Stimulated activated CD8-positive, alpha-beta memory T cell treated with anti-CD3 and anti-CD28 coated beads, Interleukin-12 subunit alpha, Interleukin-12 subunit beta, amount 100 ng/mL, for 24 hours (primary cell): Measurements from ENCODE around the gene WNT4.

Experiments used
- DNase-seq: peaks from one replicate; pipeline ENCODE4 v3.0.0-alpha.2; 2020; ENCODE audit errors: extremely low read depth

Gene WNT4

GRCh38 chr1:22129501-22130117 lies 13.3 kb downstream of the WNT4 start:
- DNase-seq, result no peak

DNA sequence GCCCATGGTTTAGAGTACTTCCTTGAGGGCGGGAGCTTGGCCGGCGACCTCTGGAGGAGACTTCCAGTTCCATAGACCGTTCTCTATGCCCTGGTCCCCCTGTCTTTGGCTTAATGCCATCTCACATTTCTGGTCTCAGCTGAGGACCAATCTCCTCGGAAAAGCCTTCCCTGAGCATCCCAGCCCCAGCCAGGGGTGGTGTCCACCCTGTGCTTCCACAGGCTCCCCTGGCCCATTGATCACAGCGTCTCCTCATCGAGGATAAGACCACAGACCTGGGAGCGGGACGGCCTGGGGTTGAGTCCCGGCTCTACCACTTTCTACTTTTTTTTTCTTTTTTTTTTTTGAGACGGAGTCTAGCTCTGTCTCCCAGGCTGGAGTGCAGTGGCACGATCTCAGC lies 14.5 kb downstream of the WNT4 start:
- no peak for DNase-seq

GRCh38 chr1:22127731-22128130 lies 15.2 kb downstream of the WNT4 start:
- DNase-seq, result no peak

GRCh38 chr1:22127248-22127647 lies 15.6 kb downstream of the WNT4 start:
- no peak for DNase-seq

- no peak for DNase-seq
Measured at GRCh38 chr1:22126531-22126930, 16.4 kb downstream of the WNT4 start.

DNA sequence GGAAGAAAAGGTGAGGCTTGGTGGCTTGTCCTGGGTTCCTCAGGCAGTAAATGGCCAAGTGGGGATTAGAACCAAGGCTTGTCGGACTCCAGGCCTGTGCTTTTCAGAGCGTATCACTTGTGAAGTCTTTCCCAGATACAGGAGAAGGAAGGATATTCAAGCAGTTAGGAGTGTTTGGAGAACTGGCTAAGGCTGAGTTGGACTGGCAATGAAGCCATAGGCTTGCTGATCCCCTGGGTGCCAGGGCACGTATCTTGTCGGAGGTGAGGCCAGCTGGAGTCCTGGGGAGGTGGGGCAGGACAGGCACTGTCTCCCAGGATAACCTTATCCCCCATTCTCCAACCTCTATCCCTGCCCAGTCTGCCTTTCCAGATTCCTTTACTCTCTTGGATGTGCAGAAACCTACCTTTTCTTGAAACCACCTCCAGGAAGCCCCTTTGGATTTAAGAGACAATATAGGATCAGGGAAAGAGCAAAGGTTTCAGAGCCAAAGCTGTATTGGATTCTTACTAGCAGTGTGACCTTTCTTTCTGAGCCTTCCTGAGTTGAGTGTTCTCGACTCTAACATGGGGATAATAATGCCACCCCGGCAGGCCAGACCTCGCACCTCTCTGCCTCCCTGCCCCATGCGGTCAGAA lies 18.2 kb downstream of the WNT4 start:
- DNase-seq, result no peak

GRCh38 chr1:22123901-22124404 lies 18.9 kb downstream of the WNT4 start:
- no peak for DNase-seq

DNA sequence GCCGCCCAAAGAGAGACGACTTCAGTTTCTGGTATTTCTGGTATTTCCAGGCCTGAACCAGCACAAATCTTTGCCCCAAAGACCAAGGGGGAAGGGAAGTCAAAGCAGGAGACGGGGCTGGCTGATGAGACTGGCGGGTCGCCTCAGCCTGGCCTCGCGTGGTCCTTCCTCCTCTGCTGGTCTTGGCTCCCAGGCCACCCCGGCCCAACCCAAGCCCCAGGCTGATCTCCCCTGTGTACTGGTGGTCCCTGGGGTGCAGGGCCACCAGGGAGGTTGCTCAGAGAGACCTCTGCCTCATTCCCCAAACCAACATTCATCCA lies 19.9 kb downstream of the WNT4 start:
- no peak for DNase-seq

DNA sequence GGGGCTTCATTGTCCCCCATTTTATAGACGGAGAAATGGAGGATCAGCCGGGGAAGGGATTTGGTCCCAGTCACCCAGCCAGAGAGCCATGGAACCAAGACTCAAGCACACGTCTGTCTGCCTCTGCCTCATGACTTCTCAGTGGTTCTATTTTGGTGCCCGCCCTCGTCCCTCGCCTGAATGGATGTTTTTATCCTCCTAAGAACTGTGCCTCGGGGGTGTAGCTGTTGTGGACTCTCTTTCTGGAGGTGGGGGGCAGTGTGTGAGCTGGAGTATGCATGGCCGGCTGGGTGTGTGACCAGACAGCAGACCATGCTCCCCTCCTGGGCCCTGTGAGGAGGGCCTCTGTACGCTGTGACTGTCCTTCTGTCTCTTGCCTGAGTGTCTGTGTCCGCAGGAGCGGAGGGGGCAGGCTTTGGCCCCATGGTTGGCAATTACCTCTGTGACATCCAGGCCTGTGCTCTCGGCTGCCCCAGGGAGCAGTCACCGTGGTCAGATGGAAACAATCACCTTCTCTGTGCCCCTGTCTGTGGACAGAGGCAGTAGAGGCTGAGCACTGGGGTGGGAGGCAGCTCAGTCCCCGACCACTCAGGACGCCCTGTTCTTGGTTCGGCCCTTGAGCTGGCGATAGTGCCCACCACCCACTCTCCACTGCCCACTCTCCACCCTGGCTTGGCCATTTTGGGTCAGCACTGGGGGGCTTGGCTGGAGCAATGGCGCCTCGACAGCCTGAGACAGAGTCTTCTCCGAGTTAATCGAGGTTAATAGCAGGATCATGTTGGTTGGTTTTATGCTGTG lies 20.4 kb downstream of the WNT4 start:
- no peak for DNase-seq

DNA sequence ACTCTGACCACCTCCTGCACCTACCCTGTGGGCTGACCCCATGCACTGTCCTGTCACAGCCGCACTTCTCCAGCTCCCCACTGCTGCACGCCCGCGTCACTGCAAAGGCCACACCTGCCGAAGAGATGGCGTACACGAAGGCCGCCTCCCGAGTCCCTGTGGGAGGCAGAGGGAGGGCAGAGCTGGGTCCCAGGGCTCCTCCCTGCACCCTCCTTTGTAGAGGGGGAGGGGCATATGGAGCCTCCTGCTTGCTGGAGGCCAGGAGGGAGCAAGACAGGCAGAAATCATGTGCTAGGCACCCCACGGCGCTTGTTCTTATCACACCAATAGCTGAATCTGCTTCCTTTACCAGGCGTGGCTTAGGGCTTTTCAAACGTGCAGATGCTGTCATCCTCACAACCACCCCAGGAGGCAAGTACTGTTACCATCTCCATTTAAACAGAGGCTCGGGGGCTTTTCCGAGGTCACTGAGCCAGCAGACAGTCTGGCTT lies 21.4 kb downstream of the WNT4 start:
- no peak for DNase-seq

GRCh38 chr1:22120469-22120790 lies 22.5 kb downstream of the WNT4 start:
- no peak for DNase-seq

- no peak for DNase-seq
Measured at GRCh38 chr1:22119626-22120468, 23.1 kb downstream of the WNT4 start.

GRCh38 chr1:22118291-22118992 lies 24.5 kb downstream of the WNT4 start:
- no peak for DNase-seq

GRCh38 chr1:22117851-22118250 lies 25.0 kb downstream of the WNT4 start:
- no peak for DNase-seq

DNA sequence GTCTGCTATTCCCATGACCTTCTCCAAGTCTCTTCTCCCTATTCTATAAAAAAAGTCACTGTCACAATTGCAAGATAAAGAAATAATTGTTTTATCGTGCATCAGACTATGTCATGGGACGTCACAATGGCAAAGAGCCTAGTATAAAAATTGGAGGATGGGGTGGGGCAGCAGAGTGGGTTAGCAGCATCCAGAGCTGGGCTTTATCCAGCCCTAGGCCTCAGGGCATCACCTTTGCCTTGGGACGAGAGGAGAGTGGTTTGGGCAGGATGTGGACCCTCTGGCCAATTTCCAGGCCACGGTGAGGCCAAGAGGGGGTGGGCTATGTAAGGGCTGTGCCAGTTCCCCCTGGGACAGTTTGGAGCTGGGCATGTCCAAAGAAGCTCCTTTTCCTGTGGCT lies 25.7 kb downstream of the WNT4 start:
- DNase-seq, result no peak

- DNase-seq, result no peak
Measured at GRCh38 chr1:22115286-22115685, 27.6 kb downstream of the WNT4 start.

- no peak for DNase-seq
Measured at GRCh38 chr1:22114083-22115012, 28.5 kb downstream of the WNT4 start.

GRCh38 chr1:22112554-22112953 lies 30.3 kb downstream of the WNT4 start:
- DNase-seq, result no peak

GRCh38 chr1:22111620-22112019 lies 31.3 kb downstream of the WNT4 start:
- no peak for DNase-seq

- no peak for DNase-seq
Measured at GRCh38 chr1:22111115-22111514, 31.8 kb downstream of the WNT4 start.
